Parathyroid adenoma (tissue), 2 donors: ENCODE data around the gene HPS4.

Experiments
- H2AFZ ChIP-seq: fragments of 300-600 bp; sonication (generic); one replicate; pipeline ENCODE4 v1.7.0; 2017; ENCODE audit warnings: antibody characterized with exemption, mild to moderate bottlenecking
- H3K27ac ChIP-seq: fragments of 300-600 bp; sonication (generic); one replicate; pipeline ENCODE4 v1.7.0; 2017
- H3K27me3 ChIP-seq: fragments of 300-600 bp; sonication (generic); one replicate; pipeline ENCODE4 v1.7.0; 2017; ENCODE audit warnings: low read length; ENCODE audit not compliant: control insufficient read depth, insufficient read depth
- H3K36me3 ChIP-seq: fragments of 300-600 bp; sonication (generic); one replicate; pipeline ENCODE4 v1.7.0; 2017; ENCODE audit warnings: low read length; ENCODE audit not compliant: control insufficient read depth, insufficient read depth
- H3K4me1 ChIP-seq: fragments of 300-600 bp; sonication (generic); one replicate; pipeline ENCODE4 v1.7.0; 2017; ENCODE audit warnings: control low read depth
- H3K4me2 ChIP-seq: fragments of 300-600 bp; sonication (generic); one replicate; pipeline ENCODE4 v1.7.0; 2017; ENCODE audit warnings: low read length
- H3K4me3 ChIP-seq: fragments of 300-600 bp; sonication (generic); one replicate; pipeline ENCODE4 v1.7.0; 2017; ENCODE audit warnings: low read depth, low read length
- H3K79me2 ChIP-seq: fragments of 300-600 bp; sonication (generic); one replicate; pipeline ENCODE4 v1.7.0; 2017; ENCODE audit warnings: control low read depth
- H3K9ac ChIP-seq: fragments of 300-600 bp; sonication (generic); one replicate; pipeline ENCODE4 v1.7.0; 2017; ENCODE audit warnings: mild to moderate bottlenecking
- H3K9me3 ChIP-seq: fragments of 300-600 bp; sonication (generic); one replicate; pipeline ENCODE4 v1.7.0; 2017; ENCODE audit warnings: low read length; ENCODE audit not compliant: control insufficient read depth
- CTCF ChIP-seq: fragments of 300-600 bp; sonication (generic); IDR thresholded peaks from one replicate; pipeline ENCODE4 v1.7.0; 2017; ENCODE audit warnings: antibody characterized with exemption, mild to moderate bottlenecking
- donor health status: primary hyperparathyroidism.

The HPS4 gene

GRCh38 chr22:26437694-26438392 lies 45.7 kb downstream of the HPS4 start:
- H3K4me1 ChIP-seq, result no peaks in the 10 kb centered on the region
- H2AFZ ChIP-seq, result no peak overlapping the region
- no peaks in the 10 kb centered on the region for H3K36me3 ChIP-seq
- TF ChIP-seq CTCF, result no peak
- H3K79me2 ChIP-seq, result no peaks in the 10 kb centered on the region
- H3K9ac ChIP-seq, result no peak overlapping the region
- no peaks in the 10 kb centered on the region for H3K9me3 ChIP-seq
- no peaks in the 10 kb centered on the region for H3K27me3 ChIP-seq
- no peak overlapping the region for H3K4me2 ChIP-seq
- H3K4me3 ChIP-seq, result no peak overlapping the region
- no peak overlapping the region for H3K27ac ChIP-seq

- H3K9me3 ChIP-seq, result no peaks in the 10 kb centered on the region
- no peak overlapping the region for H3K27ac ChIP-seq
- no peak overlapping the region for H3K9ac ChIP-seq
- H3K79me2 ChIP-seq, result no peaks in the 10 kb centered on the region
- H3K4me2 ChIP-seq, result no peak overlapping the region
- no peaks in the 10 kb centered on the region for H3K4me1 ChIP-seq
- H3K4me3 ChIP-seq, result no peak overlapping the region
- no peak overlapping the region for H2AFZ ChIP-seq
- no peaks in the 10 kb centered on the region for H3K36me3 ChIP-seq
- no peaks in the 10 kb centered on the region for H3K27me3 ChIP-seq
- TF ChIP-seq CTCF, result no peak
Observed at GRCh38 chr22:26436903-26437515, 46.6 kb downstream of the HPS4 start.

GRCh38 chr22:26435327-26436093 lies 48.1 kb downstream of the HPS4 start:
- H3K4me1 ChIP-seq, result no peaks in the 10 kb centered on the region
- no peak for TF ChIP-seq CTCF
- H3K27ac ChIP-seq, result no peak overlapping the region

GRCh38 chr22:26433805-26434204 lies 49.8 kb downstream of the HPS4 start:
- H3K4me2 ChIP-seq, result no peak overlapping the region
- H3K9me3 ChIP-seq, result no peaks in the 10 kb centered on the region
- H2AFZ ChIP-seq, result no peak overlapping the region
- no peaks in the 10 kb centered on the region for H3K79me2 ChIP-seq
- no peak overlapping the region for H3K27ac ChIP-seq
- TF ChIP-seq CTCF, result no peak
- no peaks in the 10 kb centered on the region for H3K27me3 ChIP-seq
- H3K36me3 ChIP-seq, result no peaks in the 10 kb centered on the region
- no peak overlapping the region for H3K4me3 ChIP-seq
- H3K4me1 ChIP-seq, result no peaks in the 10 kb centered on the region
- H3K9ac ChIP-seq, result no peak overlapping the region

More at GRCh38 chr22:26435327-26436093, 48.1 kb downstream of the HPS4 start:
- Histone ChIP-seq H3K36me3 (no peaks in the 10 kb centered on the region), H2AFZ (no peak overlapping the region), H3K79me2 (no peaks in the 10 kb centered on the region), H3K9ac (no peak overlapping the region), H3K9me3 (no peaks in the 10 kb centered on the region), H3K4me2 (no peak overlapping the region), H3K27me3 (no peaks in the 10 kb centered on the region), H3K4me3 (no peak overlapping the region)
